ENCODE measurements around the gene DIS3L2.
"Not testable (repeated sequence)": the region's sequence is repeated elsewhere in the genome, so short reads cannot be mapped to it uniquely, and the experiment has no call there.

The DIS3L2 gene

DNA sequence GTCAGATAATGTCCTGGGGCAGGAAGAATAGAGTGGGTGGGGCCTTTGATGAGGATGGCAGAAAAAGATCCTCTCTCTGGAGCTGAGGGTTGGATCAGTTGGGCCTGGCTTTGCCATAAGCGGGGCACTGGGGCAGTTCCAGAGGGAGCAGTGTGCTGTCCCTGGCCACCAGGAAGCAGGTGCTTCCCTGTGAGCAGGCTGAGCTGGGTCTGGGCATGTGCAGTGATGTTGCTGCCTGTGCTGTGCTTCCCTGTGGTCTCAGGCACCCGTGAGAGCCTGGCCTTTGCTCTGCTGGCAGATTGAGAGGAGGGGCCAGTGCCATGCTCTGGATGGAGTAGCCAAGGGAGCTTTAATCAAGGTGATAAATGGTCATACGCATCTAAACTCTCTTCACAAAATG lies 20.7 kb upstream of the DIS3L2 start (continued):
- TF ChIP-seq ZNF8 (CRISPR knock-in tag; IDR thresholded peaks at IDR 0.05) (no peak), BACH2 (CRISPR knock-in tag; IDR thresholded peaks at IDR 0.05; ENCODE audit: borderline replicate concordance) (no peak), PPARA (CRISPR knock-in tag; IDR thresholded peaks at IDR 0.05; ENCODE audit: borderline replicate concordance) (no peak)

DNA sequence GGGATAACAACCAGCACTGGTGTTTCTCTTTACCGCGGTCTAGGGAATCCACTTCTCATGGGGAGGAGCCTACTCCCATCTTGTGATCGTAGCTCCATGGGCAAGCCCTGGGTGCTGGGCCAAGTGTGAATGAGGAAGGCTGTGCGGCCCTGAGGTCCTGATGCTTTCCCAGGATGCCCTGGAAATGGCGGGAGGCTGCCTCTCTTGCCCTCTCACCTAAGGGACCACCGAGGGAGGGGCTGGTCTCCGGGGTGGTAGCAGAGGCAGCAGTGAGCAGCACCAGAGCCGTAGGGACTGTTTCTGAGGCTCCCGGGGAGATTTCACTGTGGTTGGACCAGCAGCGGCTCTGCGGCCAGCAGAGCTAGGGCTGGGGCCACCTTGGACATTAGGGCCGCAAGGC lies 19.8 kb upstream of the DIS3L2 start:
- ATAC-seq, result no peak
- TF ChIP-seq SNAI2 (CRISPR knock-in tag; IDR thresholded peaks at IDR 0.05), result no peak

DNA sequence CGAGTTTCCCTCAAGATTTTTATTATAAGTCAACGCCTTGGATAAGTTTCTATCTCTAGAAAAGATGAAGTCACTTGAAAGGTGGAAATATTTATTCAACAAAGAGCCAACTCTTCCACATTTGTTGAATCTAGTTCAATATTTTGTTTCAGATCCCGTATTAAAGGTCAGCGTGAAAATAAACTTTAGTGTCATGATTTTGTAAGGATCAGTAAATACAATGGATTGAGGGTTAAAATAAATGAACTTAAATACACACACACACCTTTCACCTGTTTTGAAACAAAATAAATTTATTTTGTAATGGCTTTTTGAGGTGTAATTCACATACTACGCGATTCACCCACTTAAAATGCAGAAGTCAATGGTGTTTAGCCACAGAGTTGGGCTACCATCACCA lies 19.3 kb upstream of the DIS3L2 start:
- ATAC-seq, result no peak
- TF ChIP-seq BACH2 (CRISPR knock-in tag; IDR thresholded peaks at IDR 0.05; ENCODE audit: borderline replicate concordance), result no peak
- no peak for TF ChIP-seq ZC3H10 (CRISPR knock-in tag; IDR thresholded peaks at IDR 0.05)
- TF ChIP-seq, protein P1, sequence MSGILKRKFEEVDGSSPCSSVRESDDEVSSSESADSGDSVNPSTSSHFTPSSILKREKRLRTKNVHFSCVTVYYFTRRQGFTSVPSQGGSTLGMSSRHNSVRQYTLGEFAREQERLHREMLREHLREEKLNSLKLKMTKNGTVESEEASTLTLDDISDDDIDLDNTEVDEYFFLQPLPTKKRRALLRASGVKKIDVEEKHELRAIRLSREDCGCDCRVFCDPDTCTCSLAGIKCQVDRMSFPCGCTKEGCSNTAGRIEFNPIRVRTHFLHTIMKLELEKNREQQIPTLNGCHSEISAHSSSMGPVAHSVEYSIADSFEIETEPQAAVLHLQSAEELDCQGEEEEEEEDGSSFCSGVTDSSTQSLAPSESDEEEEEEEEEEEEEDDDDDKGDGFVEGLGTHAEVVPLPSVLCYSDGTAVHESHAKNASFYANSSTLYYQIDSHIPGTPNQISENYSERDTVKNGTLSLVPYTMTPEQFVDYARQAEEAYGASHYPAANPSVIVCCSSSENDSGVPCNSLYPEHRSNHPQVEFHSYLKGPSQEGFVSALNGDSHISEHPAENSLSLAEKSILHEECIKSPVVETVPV (CRISPR knock-in tag; IDR thresholded peaks at IDR 0.05), result no peak
- TF ChIP-seq PPARA (CRISPR knock-in tag; IDR thresholded peaks at IDR 0.05; ENCODE audit: borderline replicate concordance), result no peak
- no peak for TF ChIP-seq ZNF8 (CRISPR knock-in tag; IDR thresholded peaks at IDR 0.05)
- TF ChIP-seq ZNF565 (CRISPR knock-in tag; conservative IDR thresholded peaks at IDR 0.05; ENCODE audit: low read depth), result no peak
- no peak for TF ChIP-seq CSDC2 (CRISPR knock-in tag; IDR thresholded peaks at IDR 0.05)
- TF ChIP-seq, protein P2, sequence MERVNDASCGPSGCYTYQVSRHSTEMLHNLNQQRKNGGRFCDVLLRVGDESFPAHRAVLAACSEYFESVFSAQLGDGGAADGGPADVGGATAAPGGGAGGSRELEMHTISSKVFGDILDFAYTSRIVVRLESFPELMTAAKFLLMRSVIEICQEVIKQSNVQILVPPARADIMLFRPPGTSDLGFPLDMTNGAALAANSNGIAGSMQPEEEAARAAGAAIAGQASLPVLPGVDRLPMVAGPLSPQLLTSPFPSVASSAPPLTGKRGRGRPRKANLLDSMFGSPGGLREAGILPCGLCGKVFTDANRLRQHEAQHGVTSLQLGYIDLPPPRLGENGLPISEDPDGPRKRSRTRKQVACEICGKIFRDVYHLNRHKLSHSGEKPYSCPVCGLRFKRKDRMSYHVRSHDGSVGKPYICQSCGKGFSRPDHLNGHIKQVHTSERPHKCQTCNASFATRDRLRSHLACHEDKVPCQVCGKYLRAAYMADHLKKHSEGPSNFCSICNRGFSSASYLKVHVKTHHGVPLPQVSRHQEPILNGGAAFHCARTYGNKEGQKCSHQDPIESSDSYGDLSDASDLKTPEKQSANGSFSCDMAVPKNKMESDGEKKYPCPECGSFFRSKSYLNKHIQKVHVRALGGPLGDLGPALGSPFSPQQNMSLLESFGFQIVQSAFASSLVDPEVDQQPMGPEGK (CRISPR knock-in tag; IDR thresholded peaks at IDR 0.05; ENCODE audit: borderline replicate concordance), result no peak
- TF ChIP-seq ZNF70 (CRISPR knock-in tag; IDR thresholded peaks at IDR 0.05), result no peak
- TF ChIP-seq ARNTL (CRISPR knock-in tag; IDR thresholded peaks at IDR 0.05; ENCODE audit: borderline replicate concordance, low read depth), result no peak
- TF ChIP-seq ZFP3 (CRISPR knock-in tag; IDR thresholded peaks at IDR 0.05), result no peak
- TF ChIP-seq, protein P3, sequence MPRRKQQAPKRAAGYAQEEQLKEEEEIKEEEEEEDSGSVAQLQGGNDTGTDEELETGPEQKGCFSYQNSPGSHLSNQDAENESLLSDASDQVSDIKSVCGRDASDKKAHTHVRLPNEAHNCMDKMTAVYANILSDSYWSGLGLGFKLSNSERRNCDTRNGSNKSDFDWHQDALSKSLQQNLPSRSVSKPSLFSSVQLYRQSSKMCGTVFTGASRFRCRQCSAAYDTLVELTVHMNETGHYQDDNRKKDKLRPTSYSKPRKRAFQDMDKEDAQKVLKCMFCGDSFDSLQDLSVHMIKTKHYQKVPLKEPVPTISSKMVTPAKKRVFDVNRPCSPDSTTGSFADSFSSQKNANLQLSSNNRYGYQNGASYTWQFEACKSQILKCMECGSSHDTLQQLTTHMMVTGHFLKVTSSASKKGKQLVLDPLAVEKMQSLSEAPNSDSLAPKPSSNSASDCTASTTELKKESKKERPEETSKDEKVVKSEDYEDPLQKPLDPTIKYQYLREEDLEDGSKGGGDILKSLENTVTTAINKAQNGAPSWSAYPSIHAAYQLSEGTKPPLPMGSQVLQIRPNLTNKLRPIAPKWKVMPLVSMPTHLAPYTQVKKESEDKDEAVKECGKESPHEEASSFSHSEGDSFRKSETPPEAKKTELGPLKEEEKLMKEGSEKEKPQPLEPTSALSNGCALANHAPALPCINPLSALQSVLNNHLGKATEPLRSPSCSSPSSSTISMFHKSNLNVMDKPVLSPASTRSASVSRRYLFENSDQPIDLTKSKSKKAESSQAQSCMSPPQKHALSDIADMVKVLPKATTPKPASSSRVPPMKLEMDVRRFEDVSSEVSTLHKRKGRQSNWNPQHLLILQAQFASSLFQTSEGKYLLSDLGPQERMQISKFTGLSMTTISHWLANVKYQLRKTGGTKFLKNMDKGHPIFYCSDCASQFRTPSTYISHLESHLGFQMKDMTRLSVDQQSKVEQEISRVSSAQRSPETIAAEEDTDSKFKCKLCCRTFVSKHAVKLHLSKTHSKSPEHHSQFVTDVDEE (CRISPR knock-in tag; IDR thresholded peaks at IDR 0.05), result no peak
- TF ChIP-seq TCF4 (CRISPR knock-in tag; IDR thresholded peaks at IDR 0.05; ENCODE audit: borderline replicate concordance), result no peak
- TF ChIP-seq ZFP30 (CRISPR knock-in tag; IDR thresholded peaks at IDR 0.05), result no peak

DNA sequence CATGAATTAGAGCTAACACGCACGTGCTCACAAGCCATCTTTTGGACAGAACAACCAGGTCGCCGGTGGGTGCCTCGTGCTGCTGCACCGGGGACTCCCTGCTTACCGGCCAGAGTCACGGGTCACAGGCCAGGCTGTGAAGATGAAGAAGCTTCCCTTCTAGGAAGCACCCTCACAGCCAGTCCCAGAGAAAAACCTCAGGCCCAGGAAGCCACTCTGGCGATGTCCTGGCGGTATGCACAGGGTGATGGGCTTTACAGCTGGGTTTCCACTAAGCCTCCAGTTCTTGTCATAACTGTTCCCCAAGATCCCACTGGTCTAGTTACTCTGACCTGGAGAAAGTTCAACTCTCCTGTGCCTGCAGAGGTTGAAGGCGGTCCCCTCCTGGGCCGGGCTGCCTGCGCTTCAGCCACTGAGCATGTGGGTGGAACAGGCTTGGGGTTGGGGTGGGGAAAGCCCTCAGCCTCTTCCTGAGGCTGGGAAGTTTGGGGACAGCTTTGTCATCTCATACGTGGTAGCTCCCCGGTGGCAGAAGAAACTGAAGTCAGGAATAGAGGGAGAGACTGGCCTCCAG lies 15.2 kb upstream of the DIS3L2 start:
- TF ChIP-seq TOX (CRISPR knock-in tag; IDR thresholded peaks at IDR 0.05; ENCODE audit: borderline replicate concordance) (no peak), TCF4 (CRISPR knock-in tag; IDR thresholded peaks at IDR 0.05; ENCODE audit: borderline replicate concordance) (no peak), ZNF70 (CRISPR knock-in tag; IDR thresholded peaks at IDR 0.05) (no peak), RARB (CRISPR knock-in tag; IDR thresholded peaks at IDR 0.05) (no peak), GLIS3 (CRISPR knock-in tag; IDR thresholded peaks at IDR 0.05) (no peak), ZFP30 (CRISPR knock-in tag; IDR thresholded peaks at IDR 0.05) (no peak), ISL1 (CRISPR knock-in tag; IDR thresholded peaks at IDR 0.05) (no peak), ZC3H10 (CRISPR knock-in tag; IDR thresholded peaks at IDR 0.05) (no peak), PPARA (CRISPR knock-in tag; IDR thresholded peaks at IDR 0.05; ENCODE audit: borderline replicate concordance) (no peak), ESRRG (CRISPR knock-in tag; IDR thresholded peaks at IDR 0.05) (no peak), ZFP3 (CRISPR knock-in tag; IDR thresholded peaks at IDR 0.05) (no peak), BACH2 (CRISPR knock-in tag; IDR thresholded peaks at IDR 0.05; ENCODE audit: borderline replicate concordance) (no peak), CSDC2 (CRISPR knock-in tag; IDR thresholded peaks at IDR 0.05) (no peak), SNAI2 (CRISPR knock-in tag; IDR thresholded peaks at IDR 0.05) (no peak)
- TF ChIP-seq, protein P4, sequence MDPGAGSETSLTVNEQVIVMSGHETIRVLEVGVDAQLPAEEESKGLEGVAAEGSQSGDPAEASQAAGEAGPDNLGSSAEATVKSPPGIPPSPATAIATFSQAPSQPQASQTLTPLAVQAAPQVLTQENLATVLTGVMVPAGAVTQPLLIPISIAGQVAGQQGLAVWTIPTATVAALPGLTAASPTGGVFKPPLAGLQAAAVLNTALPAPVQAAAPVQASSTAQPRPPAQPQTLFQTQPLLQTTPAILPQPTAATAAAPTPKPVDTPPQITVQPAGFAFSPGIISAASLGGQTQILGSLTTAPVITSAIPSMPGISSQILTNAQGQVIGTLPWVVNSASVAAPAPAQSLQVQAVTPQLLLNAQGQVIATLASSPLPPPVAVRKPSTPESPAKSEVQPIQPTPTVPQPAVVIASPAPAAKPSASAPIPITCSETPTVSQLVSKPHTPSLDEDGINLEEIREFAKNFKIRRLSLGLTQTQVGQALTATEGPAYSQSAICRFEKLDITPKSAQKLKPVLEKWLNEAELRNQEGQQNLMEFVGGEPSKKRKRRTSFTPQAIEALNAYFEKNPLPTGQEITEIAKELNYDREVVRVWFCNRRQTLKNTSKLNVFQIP (CRISPR knock-in tag; IDR thresholded peaks at IDR 0.05; ENCODE audit: borderline replicate concordance, low read depth), result no peak
- TF ChIP-seq, protein P1 (CRISPR knock-in tag; IDR thresholded peaks at IDR 0.05), result no peak
- no peak for ATAC-seq

DNA sequence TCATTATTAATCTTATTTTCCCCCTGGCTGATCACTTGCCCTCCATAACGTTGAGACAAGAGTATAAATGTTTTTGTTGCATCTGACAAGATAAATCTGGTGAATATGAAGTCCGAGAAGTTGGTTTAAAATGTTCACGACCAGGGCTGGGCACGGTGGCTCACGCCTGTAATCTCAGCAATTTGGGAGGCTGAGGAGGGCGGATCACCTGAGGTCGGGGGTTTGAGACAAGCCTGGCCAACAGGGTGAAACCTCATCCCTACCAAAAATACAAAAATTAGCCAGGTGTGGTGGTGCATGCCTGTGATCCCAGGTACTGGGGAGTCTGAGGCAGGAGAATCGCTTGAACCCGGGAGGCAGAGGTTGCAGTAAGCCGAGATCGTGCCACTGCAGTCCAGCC lies 14.4 kb upstream of the DIS3L2 start:
- not testable (repeated sequence) for ATAC-seq

Data from SK-N-SH treated with all-trans-retinoic acid at 6 μM for 48 hours (cell line).